Amniotic epithelial cell (primary cell): ENCODE measurements around the gene TTYH3.
A peak's percentile ranks its signal among the peaks of the same experiment; 100 is the strongest.
"Not testable (repeated sequence)": the region's sequence is repeated elsewhere in the genome, so short reads cannot be mapped to it uniquely, and the experiment has no call there.

ENCODE experiments used
- DNase-seq: peaks from one replicate; pipeline ENCODE4 v3.0.0-alpha.2; 2010; ENCODE audit warnings: low read depth

TTYH3 gene

DNA sequence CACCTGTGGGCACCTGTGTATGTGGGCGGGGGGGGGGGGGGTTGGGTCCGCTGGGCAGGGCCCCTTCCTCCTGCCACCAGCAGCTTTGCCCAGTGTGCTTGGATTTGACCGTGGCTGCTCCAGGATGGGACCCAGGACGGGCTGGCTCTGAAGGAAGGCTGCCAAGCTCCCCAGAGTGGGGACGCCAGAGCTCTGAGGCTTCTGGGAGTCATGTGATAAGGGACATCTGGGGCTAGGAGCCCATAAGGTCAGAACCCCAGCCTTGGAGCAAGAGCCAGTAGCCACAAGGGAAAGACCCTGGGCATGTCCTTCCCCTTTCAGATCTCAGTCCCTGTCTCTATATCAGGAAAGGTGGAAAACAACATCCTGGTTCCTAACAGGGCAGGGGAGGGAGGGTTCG, 34.4 kb downstream of the TTYH3 start:
- DNase-seq: no peak

DNA sequence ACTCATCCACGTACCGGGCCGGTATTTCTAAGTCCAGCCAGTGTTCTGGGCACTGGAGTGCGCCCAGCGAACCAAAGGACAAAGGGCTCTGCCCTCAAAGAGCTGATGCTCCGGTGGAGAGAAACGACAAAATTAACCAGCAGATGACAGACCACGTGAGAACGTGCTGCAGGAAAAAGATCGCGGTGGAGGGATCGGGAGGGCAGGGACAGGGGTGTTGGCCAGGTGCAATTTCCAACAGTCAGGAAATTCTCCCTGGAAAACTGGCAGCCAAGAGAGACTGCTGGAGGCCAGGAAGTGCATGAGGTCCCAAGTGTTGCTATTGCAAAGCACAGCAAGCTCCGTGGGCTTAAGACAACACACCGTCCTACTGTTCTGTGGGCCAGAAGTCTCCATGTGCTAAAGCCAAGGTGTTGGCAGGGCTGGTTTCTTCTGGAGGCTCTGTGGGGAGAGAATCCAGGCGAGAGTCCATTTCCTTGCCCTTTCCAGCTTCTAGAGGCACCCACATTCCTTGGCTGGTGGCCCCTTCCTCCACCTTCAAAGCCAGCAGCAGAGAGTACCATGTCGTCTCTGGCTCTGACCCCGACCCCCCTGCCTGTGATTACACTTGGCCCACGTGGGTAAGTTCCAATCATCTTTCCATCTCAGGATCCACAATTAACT, 34.9 kb downstream of the TTYH3 start:
- DNase-seq: no peak

DNA sequence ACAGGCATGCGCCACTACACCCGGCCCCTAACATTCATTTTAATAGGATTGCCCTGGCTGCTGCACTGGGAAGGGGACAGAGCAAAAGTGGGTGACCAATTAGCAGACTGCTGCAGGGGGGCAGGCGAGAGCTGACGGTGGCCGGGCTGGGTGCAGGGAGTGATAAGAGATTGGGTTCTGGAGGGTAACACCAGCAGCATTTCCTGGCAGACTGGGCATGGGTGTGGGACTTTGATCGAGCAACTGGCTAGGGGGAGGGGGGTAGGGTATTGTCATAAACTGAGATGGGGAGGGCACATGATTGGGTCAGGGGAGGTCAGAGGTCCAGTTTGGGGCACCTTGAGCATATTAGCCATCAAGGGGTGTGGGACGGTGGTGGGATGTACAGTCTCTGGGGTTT, 36.1 kb downstream of the TTYH3 start:
- no peak for DNase-seq

DNA sequence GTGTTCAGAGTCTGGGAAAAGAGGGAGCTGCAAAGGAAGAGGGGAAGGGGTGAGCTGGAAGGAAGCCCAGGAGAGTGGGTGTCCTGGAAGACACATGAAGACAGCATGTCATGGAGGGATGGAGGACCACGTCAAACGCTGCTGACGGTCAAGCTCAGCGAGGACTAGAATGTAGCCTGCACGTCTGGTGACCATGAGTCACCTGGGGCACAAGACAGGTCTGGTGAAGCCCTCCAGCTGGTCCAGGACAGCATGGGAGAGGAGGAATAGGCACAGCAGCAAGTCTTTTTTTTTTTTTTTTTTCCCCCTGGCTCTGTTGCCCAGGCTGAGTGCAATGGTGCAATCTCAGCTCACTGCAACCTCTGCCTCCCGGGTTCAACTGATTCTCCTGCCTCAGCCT, 36.6 kb downstream of the TTYH3 start:
- no peak for DNase-seq

DNA sequence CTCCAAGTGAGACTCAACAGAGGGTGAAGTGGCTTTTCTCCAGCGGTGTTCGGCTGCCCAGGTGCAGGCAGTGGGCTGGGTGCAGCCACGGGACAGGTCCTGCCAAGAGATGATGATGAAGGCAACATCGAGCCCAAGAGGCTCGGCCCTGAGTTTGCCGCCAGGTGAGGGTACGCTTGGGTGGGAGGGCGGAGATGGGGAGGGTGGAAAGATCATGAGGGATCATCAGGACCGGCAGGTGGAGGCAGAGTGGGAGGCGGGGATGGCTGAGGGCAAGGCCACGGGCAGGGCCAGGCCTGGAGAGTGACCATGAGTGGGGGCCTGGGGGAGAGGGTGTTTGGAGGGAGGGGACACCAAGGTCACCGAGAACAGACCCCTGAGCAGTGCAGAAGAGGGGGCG, 38.4 kb downstream of the TTYH3 start:
- DNase-seq: no peak

DNA sequence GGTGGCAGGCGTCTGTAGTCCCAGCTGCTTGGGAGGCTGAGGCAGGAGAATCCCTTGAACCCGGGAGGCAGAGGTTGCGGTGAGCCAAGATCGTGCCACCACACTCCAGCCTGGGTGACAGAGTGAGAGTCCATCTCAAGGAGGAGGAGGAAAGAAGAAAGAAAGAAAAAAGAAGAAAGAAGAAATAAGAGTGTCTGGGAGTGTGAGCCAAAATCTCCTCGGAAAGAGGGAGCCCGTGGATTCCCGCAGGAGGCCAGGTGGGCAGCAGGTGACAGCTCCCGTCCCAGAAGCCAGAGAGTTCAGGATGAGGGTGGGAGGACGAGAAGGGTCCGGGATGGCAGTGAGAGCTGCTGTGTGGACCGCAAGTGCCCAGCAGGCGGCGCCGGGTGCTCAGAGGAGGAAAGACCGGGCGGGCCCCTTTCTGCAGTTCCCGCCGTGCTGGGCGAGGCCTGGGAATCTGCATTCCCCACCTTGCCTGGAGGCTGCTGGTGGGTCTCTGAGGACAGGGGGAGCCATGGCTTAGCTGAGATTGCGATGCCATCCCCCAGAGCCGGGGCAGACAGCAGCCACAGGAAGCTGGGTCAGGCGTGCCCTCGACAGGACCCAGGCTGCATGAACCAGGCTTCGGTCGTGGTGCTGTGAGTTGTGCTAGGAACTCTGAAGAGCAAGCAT, 39.1 kb downstream of the TTYH3 start:
- DNase-seq: peak; percentile 37

DNA sequence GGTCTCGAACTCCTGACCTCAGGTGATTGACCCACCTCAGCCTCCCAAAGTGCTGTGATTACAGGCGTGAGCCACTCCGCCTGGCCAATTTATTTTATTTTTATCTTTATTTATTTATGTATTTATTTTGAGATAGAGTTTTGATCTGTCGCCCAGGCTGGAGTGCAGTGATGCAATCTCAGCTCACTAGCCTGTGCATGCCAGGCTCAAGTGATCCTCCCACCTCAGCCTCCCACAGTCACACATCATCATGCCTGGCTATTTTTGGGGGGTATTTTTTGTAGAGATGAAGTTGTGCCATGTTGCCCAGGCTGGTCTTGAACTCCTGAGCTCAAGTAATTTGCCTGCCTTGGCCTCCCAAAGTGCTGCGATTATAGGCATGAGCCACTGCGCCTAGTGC, 41.4 kb downstream of the TTYH3 start:
- DNase-seq: not testable (repeated sequence)

DNA sequence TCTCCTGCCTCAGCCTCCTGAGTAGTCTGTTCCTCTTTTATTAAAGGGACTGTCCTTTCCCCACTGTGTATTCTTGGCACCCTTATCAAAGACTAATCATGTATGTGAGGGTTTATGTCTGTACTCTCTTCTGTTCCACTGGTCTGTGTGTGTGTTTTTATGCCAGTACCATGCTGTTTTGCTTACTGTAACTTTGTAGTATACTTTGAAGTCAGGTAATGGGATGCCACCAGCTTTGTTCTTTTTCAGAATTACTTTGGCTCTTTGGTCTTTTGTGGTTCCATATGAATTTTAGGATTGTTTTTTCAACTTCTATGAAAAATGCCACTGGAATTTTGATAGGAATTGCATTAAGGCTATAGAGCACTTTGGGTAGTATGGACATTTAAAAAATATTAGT, 42.1 kb downstream of the TTYH3 start:
- DNase-seq: no peak

DNA sequence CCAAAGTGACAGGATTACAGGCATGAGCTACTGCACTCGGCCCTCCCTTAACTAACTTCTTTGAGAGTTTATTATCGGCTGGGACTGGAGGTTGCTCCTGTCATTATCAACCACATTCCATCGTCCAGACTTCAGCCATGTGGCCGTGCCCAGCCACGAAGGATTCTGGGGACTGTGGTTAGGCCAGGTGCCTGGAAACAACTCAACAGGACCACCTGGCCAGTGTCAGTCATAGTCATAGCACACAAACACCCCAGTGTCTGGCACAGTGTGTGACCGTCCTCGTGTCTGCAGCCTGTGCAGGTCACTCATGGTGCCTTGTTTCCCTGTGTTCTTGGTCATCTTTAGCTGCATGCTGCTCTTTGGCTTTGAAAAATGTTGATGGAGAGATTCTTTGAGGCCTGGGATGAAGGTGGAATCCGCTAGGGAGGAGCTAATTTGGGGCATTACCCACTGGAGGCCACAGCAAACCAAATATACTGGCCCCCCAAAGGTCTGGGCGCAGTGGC, 43.5 kb downstream of the TTYH3 start:
- DNase-seq: no peak

DNA sequence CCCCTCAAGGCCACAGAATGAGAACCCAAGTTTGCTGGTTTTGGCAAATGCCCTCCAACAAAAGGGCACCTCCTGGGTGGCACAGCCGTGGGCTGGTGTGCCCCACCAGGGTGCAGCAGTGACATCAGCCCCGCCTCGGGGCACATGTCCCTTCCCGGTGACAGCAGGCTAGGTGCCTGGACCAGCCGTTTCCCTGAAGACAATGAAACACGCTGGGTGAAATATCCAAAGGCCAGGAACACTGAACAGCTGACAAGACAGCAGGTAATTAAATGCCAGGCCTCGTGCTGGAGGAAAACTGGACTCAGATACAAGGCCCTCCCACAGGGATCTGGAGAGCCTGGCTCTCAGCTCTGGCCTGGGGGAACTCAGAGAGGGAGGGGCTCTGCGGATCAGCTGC, 44.8 kb downstream of the TTYH3 start:
- DNase-seq: not testable (repeated sequence)

DNA sequence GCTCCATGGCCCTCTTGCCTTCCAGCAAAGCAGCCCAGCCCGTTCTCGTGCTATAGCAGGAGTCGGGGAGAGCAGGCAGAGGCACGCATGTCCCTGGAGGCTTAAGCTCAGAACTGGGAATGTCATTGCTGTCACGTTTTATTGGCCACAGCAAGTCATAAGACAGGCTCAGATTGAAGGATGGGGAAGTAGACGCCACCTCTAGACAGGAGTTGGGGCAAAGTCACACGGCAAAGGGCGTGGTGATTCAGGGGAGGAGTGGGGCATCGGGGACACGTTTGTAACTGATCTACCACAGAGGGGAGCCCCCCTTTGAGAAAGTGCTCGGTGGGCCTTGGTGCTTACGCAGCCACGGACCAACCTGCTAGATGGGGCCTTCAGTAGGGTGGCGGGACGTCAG, 46.7 kb downstream of the TTYH3 start:
- DNase-seq: not testable (repeated sequence)

DNA sequence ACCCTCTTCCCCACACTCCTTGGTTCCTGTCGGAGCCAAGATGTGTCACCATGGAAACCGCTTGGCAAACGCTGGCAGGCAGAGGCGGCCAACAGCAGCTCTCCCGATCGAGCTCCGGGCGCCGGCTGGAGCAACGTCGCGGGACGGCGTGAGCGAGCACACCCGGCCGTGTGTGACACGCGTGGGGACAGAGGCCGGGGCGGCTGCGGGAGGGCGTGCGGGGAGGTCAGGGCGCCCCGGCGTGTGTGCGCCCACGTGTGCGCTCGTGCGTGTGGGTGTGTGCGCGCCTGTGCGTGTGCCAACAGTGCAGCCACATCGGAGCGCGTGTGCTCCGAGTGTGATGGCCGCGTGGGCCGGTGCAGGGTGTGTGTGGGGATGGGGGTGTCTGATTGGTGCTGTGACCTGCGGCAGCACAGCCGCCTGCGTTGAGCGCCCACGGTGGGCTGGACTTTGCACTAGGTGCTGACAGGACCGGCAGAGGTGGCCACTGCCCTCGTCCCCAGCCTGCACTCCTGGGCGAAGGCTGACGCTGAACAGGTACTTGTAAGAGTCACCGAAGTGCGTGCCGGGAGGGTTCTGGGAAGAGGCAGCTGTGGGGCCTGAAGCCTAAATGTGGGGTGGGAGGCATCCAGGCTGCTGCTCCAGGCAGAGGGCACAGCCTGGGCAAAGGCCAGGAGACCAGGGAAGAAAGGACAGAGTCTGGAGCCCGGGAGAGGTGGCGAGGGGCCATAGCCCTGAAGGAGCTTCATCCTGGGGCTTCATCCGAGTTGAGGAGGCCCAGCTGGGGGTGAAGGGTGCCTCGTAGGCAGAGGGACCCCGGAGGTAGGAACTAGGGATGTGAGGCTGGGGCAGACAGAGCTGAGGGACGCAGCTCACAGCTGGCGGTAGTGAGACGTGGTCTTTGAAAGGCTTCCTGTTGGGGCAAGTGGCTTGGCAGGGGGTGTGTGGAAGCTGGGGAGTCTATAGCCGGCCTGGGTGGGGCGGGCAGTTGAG, 47.6 kb downstream of the TTYH3 start:
- not testable (repeated sequence) for DNase-seq

DNA sequence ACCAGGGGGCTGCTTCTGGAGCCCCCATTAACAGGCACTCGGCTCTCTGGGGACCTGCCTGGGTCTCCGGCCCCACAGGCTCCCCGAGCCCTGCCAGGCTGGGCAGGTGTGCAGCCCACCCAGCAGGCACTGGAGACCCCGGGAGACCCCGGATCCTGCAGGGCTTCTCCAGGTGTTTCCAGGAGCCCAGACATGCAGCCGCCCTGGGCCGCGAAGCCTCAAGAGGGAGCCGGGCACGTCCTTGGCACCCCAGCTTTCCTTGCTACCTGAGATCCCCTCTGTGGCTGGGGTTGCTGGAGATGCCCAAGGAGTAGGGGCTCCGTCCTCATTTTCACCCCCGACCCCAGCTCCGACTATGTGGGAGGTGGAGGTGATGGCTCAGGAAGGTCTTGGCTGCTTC, 48.5 kb downstream of the TTYH3 start:
- no peak for DNase-seq

DNA sequence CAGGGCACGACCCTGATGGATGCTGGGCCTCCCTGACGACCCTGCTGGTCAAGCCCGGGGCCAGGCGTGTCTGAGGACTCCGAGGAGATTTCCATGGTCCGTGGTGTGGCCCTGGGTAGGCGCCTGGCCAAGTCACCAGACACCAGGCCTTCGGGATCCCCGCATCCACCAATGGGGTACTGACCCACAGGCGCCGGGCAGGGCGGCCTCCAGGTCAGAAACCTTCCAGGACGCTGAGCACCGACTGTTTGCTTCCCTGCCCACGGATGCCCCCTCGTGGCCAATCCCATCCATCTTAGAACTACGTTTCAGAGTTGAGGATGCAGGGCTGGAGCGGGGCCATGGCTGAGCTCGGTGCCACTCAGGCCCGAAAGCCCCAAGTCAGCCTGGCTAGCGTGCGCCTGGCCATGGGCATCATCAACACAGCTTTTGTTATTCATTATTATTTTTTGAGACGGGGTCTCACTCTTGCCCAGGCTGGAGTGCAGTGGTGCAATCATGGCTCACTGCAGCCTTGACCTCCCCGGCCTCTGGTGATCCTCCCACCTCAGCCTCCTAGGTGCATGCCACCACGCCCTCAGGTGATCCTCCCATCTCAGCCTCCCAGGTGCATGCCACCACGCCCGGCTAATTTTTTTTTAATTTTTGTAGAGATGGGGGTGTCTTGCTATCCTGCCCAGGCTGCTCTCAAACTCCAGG, 49.2 kb downstream of the TTYH3 start:
- DNase-seq: peak; percentile 53

DNA sequence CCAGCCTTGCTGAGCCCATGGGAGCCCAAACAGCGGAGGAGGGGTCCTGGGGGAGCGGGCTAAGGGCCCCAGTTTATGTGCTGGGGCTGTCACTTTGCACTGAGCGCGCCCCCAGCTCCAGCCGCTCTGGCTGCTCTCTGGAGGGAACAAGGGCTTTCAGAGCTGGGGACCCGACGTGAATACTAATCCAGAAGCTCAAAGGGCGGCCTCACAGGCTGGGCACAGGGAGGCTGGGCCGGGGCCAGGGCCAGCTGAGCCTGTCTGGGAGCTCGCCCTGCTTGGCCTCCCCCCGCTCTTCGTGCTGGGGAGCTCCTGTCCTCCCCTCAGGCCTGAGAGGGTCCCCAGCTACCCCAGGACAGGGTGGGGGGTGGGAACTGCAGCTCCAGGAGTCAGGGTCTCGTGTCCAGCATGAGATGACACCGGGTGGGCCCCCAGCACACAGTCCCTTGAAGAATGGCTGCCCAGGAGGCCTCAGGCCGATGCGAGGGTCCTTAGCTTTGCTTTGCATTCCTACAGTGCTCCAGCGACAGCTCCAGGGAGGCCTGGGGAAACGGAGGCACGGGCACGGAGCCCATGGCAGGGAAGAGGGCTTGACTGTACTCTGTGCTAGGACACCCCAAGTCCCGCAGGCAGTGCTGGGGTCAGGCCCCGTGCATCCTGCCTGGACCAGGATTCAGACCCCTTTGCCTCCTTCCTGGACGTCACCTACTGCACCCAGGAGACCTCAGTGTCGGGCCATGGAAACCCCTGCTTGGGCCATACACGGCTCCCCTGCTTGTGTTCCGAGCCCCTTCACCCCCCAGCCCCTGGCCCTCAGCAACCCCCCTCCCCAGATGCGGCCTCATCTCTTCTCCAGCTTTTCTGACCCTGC, 50.4 kb downstream of the TTYH3 start:
- DNase-seq: no peak

DNA sequence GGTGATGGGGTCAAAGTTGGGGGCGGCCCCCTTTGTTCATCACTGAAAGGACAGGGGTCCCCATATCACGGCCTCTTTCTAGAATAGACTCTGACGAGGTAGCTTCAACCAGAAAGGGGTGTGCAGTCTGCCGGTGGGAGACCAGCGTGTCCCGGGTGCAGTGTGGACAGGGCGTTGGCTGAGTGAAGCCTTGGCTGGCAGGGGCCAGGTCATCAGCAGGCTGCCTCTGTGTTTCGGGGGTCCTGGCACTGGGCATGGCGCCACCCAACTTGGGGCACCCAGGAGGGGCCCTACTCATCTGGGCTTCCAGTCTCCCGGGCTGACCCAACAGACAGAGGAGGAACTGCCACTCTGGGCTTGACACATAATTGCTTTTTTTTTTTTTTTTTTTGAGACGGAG, 52.7 kb downstream of the TTYH3 start:
- no peak for DNase-seq

DNA sequence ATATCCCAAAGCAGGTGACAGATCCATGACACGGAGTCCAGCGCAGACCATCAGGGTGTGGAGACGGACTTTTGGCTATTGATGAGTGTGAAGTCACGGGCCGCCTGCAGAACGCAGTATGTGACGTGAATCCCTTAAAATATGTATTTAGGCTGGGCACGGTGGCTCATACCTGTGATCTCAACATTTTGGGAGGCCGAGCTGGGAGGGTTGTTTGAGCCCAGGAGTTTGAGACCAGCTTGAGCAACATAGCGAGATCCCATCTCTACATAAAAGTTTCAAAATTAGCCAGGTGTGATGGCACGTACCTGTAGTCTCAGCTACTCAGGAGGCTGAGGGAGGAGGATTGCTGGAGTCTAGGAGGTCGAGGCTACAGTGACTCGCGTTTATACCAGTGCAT, 54.3 kb downstream of the TTYH3 start:
- DNase-seq: no peak

DNA sequence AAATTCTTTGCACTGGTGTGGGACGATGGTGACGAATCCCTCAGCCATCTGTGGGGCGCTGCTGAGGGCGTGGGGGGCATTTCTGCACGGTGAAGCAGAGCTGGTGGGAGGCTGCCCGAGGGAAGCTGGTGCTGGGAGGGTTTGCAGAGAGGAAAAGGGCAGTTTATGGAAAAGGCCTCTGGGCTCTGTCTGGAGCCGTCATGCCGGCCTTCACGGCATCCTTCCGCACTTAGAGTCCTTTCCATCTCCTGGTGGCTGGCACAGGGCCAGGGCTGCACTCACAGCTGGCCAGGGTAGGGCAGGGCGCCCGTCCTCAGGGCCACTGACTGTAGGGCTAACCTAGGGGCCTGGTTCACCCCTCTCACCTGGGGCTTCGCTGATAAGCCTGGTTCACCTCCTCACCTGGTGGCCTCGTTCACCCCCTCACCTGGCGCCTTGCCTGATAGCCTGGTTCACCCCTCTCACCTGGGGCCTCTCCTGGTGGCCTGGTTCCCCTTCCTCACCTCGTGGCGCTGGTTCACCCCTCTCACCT, 55.6 kb downstream of the TTYH3 start:
- peak; percentile 33 for DNase-seq

DNA sequence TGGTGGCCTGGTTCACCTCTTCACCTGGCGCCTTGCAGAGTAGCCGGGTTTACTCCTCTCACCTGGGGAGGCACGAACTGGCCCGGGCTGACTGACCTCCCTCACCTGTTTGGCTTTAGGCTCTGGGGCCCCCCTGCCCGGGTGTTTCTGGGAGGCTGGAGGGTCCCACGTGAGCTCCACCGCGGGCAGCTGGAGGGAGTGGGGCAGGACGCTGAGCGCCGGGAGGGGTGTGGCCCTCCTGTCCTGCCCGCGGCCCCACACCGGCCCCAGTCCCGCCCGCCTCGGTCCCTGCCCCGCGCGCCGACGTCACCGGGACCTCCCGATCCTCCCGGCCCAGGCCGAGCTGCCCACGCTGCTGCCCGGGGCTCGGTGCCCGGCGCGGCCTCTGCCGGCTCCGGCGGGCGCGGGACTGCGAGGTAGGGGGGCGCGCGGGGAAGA, 56.1 kb downstream of the TTYH3 start, which contains the start of gene AMZ1:
TSS of gene AMZ1 (plus strand) at position 322 of the 438 bp plus-strand sequence. CDS start 12,250 bp downstream, outside the sequence.
- DNase-seq: no peak
